GM21619 (cell line): ENCODE data around the gene SLC10A7.

Experiments used
- ATAC-seq: cut with Tn5 transposase; IDR thresholded peaks from one replicate; pipeline ENCODE4 v1.9.1; 2021; ENCODE audit not compliant: unreplicated experiment

Gene SLC10A7

DNA sequence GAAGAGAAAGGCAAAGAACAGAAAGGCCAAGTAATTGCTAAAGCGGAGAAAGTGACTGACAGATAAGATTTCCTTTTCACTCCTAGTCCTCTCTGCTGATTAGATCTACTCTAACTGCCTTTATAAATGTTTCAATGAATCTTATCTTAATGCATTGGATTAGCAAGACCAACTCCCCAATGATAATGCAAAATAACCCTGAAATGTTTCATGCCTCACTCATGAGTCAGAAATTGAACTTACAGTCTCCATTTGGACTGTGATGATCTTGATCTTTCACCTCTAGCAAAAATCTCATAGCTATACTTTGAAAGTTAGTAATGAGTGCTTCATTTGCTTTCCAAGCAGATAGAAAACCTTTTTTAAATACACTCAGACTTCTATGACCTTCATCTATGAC is 26.5 kb downstream of the SLC10A7 start:
- no peak for ATAC-seq

DNA sequence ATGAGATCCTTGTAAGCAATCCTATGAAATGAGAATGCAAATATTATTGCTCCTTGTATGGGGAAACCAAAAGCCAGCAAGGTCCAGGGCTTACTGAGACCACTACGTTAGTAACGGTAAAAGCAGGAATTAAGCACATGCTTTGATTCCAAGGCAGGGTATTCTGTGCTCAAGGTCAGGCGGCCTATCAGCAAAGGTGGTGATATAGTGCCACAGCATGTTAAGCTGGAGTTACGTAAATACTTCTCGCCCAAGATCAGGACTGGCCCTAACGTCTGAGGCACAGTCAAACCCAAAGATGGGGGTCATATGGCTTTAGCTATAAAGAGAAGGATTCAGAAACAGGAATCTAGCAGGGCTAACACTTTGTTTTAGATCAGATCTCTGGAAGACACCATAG is 27.6 kb downstream of the SLC10A7 start:
- ATAC-seq = no peak

DNA sequence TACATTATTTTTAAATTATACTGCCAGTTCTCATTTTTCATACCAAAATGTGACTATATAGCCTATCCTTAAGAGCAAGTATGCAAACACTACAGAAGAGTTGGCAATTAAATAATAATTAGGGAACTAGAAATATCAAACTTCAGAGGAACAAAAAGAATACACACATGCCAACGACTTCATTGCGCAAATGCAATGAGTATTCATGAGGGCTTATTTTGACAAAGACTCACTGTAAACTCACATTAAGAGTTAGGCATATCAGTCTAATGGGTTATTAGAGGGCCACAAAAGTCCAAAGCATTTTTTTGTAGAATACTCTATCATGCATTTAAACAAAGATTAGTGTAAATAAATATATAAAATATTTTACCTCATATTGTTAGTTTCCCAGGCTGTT is 31.6 kb downstream of the SLC10A7 start:
- no peak for ATAC-seq

DNA sequence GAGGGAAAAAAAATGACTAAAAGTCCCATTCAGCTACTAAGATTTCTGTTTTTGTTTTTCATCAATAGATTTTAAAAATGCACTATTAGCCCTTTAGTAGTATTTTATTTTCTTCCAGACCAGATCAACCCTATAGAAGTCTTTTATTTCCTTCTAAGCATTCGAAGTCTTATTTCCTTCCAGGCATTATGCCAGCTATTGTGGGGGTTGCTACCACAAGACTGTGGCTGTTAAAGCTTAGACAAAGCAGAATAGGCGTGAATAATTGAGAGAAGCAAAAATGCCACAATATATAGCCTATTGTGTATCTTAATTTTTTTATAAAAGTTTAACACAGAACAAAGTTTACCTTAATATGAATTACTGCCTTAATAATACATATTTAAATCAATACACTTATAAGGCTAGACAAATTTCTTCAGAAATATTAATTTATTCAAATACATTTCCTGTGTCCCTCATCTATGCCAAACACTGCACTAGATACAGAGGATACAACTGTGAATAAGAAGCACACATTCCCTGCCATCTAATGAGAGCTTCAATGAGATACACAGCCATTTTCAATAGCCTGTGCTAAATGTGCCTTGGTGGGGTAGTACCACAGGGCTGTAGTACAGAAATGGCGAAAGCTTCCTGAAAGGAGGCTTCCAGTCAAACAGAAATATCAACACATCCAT is 33.1 kb downstream of the SLC10A7 start:
- no peak for ATAC-seq

DNA sequence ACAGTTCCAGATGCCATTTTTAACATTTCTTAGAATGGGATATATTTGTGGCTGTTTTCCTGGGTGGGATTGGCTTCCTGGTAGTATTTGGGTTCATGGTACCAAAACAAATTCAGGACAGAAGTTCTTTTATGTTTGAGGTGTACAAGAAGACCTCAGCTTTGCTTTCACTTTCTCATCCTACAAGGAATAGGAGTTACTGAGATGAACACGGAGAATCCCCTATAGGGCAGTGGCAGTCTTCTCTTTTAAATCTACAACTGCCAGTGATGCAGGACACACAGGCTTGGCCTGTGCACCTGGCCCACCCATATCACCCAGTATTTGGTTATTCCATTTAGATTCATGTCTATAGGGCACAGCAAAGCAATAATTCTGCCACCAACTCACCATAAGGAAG is 35.2 kb downstream of the SLC10A7 start:
- peak; percentile 77 for ATAC-seq

DNA sequence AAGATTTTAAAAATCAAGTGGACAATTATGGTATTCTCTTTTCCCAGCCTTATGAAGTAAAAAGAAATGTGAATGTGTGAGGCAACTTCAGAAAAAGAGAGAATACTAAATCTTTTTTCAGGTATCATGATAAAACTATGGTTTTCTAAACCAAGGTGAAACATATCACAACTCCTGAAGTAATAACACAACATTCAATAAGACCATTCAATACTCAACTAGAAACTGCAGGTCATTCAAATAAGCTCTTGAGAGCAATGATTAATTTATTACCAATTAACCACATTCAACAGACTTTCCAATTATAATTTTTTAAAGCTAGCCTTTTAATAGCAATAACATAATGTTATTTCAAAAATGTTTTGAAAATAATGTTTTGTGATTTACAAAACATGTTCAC is 35.8 kb downstream of the SLC10A7 start:
- ATAC-seq = peak; percentile 71

DNA sequence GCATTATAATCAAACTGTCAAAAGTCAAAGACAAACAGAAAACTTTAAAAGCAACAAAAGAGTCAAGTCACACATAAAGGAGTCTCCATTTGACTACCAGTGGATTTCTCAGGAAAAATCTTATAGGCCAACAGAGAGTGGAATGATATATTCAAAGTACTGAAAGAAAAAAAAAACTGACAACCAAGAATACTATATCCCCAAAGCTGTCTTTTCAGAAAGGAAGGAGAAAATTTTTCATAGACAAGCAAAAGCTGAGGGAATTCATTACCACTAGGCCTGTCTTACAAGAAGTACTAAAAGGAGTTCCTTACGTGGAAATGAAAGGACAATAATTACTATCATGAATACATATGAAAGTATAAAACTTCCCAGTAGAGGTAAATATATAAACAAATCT is 39.0 kb downstream of the SLC10A7 start:
- no peak for ATAC-seq

DNA sequence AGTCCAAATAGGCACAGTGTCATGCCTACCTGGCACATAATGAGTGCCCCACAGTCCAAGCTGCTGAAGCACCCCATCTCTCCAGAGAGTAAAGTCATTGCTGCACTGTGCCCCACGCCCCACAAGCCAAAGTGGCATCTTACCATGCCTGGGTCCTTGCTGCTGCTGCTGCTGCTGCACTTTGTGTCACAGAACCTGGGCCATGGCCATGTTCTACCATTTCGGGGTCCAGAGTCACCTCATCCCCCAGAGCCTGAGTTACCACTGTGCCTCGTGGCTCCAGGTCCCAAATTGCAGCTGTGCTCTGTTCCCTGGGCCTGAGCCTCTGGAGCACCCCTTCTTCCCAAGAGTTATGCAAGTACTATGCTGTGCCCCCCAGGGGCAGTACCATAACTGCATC is 40.5 kb downstream of the SLC10A7 start:
- ATAC-seq = no peak

DNA sequence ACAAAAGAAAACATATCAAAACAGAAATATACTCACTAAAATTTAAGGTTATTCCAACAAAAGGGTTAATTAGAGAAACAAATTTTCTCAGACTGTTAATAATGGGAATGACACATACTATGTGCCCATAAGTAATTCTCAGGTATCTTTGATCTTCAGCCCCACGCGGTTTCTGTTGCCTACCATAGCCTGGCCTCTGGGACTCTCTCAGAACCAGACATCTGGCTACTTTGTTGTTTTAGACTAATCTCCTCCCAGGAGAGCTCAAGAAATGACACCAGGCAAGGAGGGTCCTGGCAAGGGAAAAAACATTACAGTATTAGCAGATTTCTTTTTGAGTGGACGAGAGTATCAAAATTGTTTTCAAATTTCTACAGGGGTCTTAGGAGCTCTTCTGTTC is 43.7 kb downstream of the SLC10A7 start:
- ATAC-seq = no peak

DNA sequence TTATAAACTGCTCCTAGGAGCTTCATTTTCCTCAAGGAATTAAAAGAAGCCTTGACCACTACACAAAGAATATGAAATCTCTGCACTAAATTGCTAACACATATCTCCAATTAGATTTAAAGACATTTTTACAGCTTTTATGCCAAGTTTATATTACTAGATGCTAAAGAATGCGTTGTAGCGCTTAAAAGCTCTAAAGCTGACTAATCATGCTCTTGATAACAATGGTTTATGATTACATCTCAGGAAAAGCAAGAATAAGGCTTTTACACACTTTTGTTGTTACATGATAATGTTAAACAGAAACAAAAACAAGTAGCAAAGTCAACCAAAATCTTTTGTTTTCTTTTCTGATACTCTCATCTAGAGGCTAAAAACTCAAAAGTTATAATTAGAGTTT is 44.7 kb downstream of the SLC10A7 start:
- ATAC-seq = no peak

DNA sequence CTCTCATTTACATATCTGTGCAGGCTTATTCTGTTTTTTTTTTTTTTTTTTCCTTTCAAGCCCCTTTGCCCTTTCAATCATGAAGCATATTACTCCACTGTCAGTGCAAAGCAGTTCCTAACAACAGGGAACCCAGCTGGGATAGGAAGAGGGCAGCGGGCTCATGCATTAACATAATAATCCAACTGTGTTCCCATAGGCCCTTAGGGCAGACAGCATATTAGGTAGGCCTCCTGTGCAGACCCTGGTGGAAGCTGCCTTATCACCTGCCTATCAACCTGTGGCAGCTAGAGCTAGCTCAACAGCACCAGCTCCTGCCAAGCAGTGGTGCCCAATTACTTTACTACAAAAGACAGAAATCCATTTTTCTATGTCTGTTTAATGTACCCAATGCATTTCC is 49.3 kb downstream of the SLC10A7 start:
- ATAC-seq = no peak

DNA sequence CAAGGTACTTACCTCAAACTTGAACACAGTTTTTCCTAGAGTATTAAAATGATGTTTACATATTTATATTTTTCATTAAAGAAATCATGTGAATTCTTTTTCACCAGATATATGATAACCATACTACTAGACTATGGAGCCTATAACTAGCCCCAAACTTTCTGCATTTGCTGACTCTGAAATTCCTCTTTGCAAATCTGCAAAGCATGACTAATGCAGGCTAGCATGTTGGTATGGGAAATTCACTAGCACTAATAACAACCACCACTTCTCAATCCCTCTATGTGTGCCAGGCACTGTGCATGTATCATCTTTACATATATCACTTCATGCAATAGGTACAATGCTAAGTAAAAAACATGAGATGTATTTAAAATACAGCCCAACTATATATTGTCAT is 51.1 kb downstream of the SLC10A7 start:
- ATAC-seq = no peak

DNA sequence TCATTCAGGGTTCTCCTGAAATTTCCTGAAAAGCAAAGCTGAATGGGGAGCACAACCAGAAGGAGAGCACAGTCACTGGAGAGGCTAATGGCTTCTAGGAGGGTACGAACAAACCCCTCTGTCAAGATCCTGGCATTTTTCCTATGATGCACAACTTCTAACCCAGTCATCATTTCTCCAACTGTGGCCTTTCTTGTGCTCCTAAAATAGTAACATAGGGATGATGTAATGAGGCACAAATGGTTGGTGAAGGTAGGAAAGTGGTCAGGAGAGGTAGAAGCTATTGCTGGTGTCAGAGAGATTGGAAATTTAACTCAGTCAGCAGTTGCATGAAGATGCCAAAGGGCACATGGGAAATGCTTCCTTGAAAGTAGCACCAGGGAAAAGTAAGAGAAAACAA is 52.7 kb downstream of the SLC10A7 start:
- ATAC-seq = no peak

DNA sequence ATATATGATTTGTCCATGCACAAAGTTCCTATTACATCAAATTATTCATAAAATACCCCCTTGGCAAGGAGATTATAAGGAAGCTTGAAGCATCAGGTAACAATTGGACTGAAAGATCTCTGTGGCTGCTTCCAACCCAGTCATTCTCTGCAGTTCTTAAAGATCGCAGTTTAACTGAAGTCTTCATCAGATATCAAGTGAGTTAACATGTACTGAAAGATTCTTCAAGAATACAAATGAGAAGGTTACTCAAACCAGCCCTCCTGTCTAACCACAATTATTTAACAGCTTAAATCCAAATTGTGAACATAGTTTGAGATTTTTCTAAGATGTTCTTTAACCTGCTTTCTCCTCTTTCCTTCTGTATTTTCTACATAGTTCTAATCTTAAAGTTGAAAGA is 56.1 kb downstream of the SLC10A7 start:
- no peak for ATAC-seq

DNA sequence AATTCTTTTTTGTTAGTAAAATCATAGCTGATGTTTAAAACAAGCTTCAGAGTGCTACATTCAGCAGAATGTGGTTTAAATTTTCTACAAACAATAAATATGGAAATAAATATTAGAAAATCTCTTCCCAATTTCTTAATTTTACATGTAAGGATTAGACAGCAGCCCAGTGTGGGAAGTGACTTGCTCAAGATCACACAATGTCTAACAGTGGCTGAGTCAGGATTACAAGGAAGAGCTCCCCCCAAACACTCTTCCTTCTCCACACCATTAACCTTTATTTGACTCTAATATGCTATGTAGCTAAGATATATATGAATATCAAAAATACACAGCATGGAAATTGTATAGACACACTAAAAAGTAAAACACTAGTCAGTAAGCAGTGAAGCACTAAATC is 59.5 kb downstream of the SLC10A7 start:
- no peak for ATAC-seq

DNA sequence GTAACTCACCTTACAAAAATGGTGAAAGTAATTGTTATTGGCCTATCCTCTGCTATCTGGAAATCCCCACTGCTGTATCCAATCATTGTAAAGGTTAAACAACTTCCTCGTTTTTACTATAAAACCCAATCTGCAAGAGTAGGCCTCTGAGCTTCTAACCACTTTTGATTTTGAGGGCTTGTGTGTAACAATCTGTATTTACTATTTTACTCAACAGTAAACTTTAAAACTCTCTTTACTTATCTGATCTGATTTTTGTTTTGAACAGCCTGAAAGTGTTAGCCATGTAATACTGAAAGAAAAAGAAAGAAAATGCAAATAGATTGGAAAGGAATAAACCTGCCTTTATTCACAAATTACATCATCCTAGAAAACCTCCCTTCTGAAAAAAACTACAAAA is 63.1 kb downstream of the SLC10A7 start:
- ATAC-seq = peak; percentile 87

DNA sequence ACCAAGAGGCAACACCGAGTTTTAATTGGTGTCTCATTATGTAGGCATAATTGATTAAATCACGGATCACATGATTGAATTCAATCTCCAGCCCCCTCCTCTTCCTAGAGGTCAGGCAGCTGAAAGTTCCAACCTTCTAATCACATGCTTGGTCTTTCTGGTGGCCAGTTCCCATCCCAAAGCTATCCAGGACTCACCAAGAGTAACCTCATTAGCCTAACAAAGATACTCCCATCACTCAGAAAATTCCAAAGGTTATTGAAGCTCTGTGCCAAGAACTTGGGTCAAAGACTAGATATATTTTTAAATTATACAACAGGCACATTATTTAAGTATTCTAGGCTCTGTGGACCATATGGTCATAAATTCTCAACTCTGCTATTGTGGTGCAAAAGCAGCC is 65.1 kb downstream of the SLC10A7 start:
- ATAC-seq = no peak

DNA sequence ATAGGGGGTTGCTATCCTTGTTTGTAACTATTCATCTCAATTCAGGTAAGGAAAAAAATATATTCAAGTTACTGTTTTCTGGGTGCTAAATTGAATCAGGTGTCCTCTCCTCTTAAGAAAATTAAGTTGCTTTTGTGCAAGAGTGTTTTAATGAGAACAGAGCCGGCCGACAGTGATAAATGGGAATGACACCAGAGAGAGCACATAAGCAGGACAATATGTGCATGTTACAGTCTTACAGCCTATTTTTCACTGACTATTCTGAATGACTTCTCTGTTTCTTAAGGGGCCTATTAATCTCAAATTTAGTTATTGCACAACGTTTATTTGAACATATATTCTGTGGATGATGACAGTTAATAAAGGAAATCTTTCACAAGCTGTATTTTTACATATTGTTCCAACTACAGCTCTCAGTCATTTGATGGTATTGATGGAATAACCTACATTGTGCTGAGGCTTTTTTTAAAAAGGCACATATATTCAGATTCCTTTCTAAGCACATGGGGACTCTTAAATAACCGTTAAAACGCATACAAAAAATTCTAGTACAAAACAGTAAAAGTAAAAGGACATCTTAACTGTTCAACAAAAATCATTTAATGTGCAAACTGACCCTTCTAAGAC is 68.4 kb downstream of the SLC10A7 start:
- no peak for ATAC-seq

DNA sequence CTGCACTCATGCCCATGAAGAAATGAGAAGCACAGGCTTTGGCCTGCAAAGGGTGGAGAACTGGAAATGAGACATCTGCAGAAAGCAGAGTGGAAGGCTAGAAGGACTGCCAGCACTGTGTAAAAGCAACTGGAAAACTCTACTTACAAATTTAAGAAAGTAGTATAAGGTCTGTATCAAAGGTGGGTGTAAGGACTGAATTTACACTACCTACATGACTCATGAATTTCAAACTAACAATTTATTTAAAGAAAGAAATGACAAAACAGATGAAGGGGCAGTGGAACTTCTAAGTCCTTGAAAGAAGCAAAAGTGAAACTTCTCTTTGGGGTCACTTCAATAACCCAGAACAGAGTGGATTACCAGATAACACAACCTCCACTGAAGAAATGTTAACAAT is 71.2 kb downstream of the SLC10A7 start:
- ATAC-seq = peak; percentile 83

DNA sequence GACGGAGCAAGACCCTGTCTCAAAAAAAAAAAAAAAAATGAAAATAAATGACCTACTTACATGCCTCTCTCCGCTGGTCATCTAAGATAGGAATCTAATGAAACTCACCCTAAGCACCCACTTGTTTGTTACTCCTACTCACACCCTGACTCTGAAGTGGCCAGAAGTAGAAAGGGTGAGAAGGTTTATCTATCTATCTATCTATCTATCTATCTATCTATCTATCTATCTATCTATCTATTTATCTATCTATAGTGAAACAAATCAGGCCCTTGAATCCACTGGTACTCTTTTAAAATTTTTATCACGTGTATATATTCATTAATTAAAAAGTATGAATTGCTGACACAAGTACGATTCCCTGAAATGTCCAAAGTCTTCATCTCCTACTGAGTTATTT is 75.2 kb downstream of the SLC10A7 start:
- no peak for ATAC-seq

DNA sequence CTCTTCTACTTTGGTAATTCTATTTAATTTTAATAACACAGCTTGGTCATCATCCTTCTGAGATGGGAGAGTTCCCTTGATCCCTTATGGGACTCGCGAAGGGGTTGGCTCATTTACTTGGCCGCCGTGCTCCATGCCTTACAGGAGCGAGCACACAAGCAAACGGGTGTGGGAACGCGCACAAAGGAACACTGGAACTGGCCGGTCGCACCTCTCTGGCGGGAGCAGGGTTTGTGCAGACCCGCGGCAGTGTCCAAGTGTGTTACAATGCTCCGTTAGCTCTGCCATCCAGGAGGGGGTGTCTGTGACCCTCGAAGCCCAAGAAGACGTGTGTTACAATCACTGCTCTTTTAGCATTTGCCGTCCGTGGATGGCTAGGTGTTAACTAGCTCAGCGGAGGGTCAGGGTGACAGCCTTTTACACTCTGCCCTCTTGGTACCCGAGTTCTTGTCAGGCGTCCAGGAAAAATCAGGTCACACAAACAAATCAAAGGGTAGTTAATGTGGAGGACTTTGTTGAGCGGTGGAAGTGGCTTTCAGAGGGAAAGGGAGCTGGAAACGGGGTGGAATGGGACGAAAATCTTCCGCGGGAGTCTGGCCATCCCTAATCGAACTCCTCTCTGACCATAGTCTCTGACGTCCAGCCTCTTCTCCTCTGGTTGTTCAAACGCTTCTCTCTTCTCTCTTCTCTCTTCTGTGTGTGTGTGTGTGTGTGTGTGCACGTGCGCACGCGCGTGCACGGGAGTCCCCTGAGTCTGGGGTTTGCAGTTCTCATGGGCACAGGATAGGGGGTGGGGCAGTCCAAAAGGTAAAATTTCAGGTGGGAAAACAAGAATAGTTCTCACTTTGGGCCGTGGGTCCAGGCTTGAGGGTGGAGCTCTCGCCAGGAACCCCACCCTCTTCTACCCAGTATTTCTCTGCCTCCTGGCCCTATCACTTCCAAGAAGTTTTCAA is 76.3 kb downstream of the SLC10A7 start:
- no peak for ATAC-seq

DNA sequence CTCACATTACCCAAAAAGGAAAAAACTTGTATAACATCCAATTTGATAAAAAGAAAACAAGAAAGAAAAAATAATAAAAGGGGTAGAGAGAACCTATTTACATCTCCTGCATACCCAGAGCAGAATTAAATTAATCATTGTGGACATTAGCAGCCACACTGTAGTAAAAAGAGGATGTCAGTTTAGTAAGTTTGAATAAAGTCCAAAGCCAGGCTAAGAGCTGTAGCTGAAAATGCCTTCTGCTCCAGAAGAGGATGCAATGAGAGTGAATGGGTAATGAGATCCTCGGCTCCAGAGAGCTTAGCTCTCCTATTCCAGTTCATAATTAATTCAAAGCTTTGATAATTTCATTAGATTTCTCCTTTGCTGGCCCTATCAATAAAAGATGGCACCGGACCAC is 78.2 kb downstream of the SLC10A7 start:
- no peak for ATAC-seq
